ENCODE data around the gene ZNF766.

The ZNF766 gene

GRCh38 chr19:52269338-52270261 is at the start of gene ZNF766:
Gene ZNF766 (plus strand): TSS chr19:52269587. CDS start chr19:52269614, 27 bp downstream.
- DNase-seq (ENCODE audit: low read depth in 2 of 2), result peak; percentile 94 to 95

- no peak for DNase-seq (ENCODE audit: low read depth in 2 of 2)
Observed at GRCh38 chr19:52219611-52220010, 49.8 kb upstream of the ZNF766 start.

- DNase-seq (ENCODE audit: low read depth in 2 of 2), result no peak
Observed at GRCh38 chr19:52221031-52221430, 48.4 kb upstream of the ZNF766 start.

GRCh38 chr19:52221831-52222375 is 47.5 kb upstream of the ZNF766 start:
- no peak for DNase-seq (ENCODE audit: low read depth in 2 of 2)

- no peak for DNase-seq (ENCODE audit: low read depth in 2 of 2)
Observed at GRCh38 chr19:52224211-52224610, 45.2 kb upstream of the ZNF766 start.

GRCh38 chr19:52226652-52227051 is 42.7 kb upstream of the ZNF766 start:
- DNase-seq (ENCODE audit: low read depth in 2 of 2), result peak in 1 of 2 donors; percentile 13

GRCh38 chr19:52227196-52227940 is 42.0 kb upstream of the ZNF766 start:
- DNase-seq (ENCODE audit: low read depth in 2 of 2), result no peak

- DNase-seq (ENCODE audit: low read depth in 2 of 2), result no peak
Observed at GRCh38 chr19:52227980-52228379, 41.4 kb upstream of the ZNF766 start.

- DNase-seq (ENCODE audit: low read depth in 2 of 2), result no peak
Observed at GRCh38 chr19:52229524-52229923, 39.9 kb upstream of the ZNF766 start.

- no peak for DNase-seq (ENCODE audit: low read depth in 2 of 2)
Observed at GRCh38 chr19:52230685-52231084, 38.7 kb upstream of the ZNF766 start.

GRCh38 chr19:52231154-52231910 is 38.1 kb upstream of the ZNF766 start:
- no peak for DNase-seq (ENCODE audit: low read depth in 2 of 2)

GRCh38 chr19:52234406-52234805 is 35.0 kb upstream of the ZNF766 start:
- no peak for DNase-seq (ENCODE audit: low read depth in 2 of 2)

GRCh38 chr19:52237197-52237596 is 32.2 kb upstream of the ZNF766 start:
- DNase-seq (ENCODE audit: low read depth in 2 of 2), result no peak

GRCh38 chr19:52237771-52238400 is 31.5 kb upstream of the ZNF766 start:
- peak; percentile 18 to 28 for DNase-seq (ENCODE audit: low read depth in 2 of 2)

GRCh38 chr19:52244021-52244420 is 25.4 kb upstream of the ZNF766 start:
- no peak for DNase-seq (ENCODE audit: low read depth in 2 of 2)

GRCh38 chr19:52248241-52248640 is 21.1 kb upstream of the ZNF766 start:
- DNase-seq (ENCODE audit: low read depth in 2 of 2), result peak; percentile 19 to 30

GRCh38 chr19:52258426-52258825 is 11.0 kb upstream of the ZNF766 start:
- no peak for DNase-seq (ENCODE audit: low read depth in 2 of 2)

GRCh38 chr19:52265556-52265955 is 3.8 kb upstream of the ZNF766 start:
- DNase-seq (ENCODE audit: low read depth in 2 of 2), result peak in 1 of 2 donors; percentile 8

- DNase-seq (ENCODE audit: low read depth in 2 of 2), result no peak
Observed at GRCh38 chr19:52270266-52270885, 989 bp downstream of the ZNF766 start.

- no peak for DNase-seq (ENCODE audit: low read depth in 2 of 2)
Observed at GRCh38 chr19:52273301-52273700, 3.9 kb downstream of the ZNF766 start.

- DNase-seq (ENCODE audit: low read depth in 2 of 2), result no peak
Observed at GRCh38 chr19:52274191-52274590, 4.8 kb downstream of the ZNF766 start.
